Measurements from ENCODE around the gene FOXD4.
"Not testable (repeated sequence)": the region's sequence is repeated elsewhere in the genome, so short reads cannot be mapped to it uniquely, and the experiment has no call there.

Gene FOXD4

DNA sequence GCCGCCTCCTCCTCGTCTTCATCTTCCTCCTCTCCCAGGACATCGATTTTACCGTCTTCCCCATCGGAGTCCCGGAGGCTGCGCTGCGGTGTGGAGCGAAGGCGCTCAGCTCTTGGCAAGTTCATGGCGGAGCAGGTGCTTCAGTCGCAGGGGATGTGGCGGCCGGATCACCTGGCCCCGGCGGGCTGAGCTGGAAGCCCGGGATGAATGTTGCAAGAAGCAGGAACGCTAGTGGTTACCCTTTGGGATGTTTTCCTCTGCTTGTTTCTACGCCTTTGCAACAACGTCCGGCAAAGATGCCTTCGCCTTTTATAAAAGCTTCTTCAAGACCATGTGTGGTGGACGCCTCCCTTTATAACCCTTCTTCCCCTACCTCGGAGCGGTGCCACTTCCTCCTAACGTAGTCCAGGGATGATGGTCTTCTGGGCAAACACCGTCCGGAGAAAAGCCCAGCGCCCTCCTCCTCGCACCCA is at the start of gene FOXD4:
Gene FOXD4, minus strand, starts transcription at position 423 of the 473 bp plus-strand sequence. Its CDS starts 298 bp downstream, at position 125.
- DNase-seq (ENCODE audit: low read depth): not testable (repeated sequence)

DNA sequence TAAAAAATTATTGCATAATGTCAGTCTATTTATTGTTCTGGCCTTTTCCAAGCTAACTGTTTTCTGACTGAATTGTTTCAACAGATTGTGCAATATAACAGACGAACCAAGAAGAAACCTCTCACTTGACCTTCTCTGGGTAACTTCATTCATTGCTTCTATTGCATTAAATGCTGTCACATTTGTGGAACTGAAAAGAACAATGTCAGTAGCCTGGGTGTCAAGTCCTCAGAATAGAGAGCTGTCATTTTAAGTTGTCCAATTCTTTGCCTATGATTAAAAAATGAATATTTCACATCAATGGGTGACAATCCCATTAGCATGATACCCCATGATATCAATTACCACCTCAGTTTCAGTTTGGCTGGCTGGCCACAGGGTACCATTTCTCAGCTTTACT is 41.7 kb upstream of the FOXD4 start:
- not testable (repeated sequence) for DNase-seq (ENCODE audit: low read depth)

DNA sequence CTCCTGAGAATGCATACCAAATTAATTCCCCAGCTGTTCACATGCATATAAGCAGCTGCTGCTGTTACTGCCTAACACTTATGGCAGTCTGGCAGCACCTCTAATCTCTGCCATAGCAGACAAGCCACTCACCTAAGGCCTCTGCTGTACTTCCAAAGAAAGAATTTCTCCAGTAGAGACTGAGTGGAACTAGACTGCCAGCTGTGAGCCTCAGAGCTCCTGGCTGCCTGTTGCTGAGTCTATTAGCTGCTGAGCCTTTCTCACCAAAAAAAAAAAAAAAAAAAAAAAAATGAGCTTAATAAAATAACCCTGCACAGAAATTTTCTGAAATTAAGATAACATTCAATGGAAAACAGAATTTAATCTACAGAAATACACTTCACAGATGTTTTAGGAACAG is 33.0 kb upstream of the FOXD4 start:
- DNase-seq (ENCODE audit: low read depth): not testable (repeated sequence)

DNA sequence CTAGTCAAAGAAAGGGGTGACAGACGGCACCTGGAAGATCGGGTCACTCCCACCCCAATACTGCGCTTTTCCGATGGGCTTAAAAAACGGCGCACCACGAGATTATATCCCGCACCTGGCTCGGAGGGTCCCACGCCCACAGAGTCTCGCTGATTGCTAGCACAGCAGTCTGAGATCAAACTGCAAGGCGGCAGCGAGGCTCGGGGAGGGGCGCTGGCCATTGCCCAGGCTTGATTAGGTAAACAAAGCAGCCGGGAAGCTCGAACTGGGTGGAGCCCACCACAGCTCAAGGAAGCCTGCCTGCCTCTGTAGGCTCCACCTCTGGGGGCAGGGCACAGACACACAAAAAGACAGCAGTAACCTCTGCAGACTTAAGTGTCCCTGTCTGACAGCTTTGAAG is 21.7 kb upstream of the FOXD4 start:
- not testable (repeated sequence) for DNase-seq (ENCODE audit: low read depth)

DNA sequence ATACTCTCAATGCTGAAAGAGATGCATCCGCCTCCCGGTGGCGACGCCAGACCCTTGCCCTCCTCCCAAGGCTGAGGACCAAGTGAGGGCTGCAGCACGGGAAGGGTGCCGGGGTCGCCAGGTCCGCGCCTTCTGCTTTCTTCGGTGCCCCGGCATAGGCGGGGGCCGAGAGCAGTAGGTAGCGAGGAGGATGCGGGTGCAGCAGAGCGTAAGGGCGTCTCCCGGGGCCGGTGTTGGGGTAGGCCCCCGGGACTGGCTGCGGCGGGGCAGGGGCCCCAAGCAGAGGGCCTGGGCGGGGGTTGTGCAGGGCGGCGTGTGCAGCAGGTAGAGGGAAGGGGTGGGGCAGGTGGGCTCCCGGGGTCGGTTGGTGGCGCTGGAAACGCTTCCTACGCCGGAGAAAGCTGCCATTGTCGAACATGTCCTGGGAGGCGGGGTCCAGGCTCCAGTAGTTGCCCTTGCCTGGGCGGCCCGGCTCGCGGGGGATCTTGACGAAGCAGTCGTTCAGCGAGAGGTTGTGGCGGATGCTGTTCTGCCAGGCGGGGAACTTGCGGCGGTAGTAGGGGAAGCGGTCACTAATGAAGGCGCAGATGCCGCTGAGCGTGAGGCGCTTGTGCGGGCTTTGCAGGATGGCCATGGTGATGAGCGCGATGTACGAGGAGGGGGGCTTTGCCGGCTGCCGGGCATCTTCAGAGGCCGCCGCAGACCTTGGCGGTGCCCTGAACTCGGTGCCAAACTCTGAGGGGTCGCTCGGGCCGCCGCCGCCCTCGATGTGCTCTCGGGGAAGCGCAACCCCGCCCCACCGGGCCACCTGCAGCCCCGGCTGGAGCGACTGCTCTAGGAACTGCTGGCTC is 848 bp downstream of the FOXD4 start:
- DNase-seq (ENCODE audit: low read depth): not testable (repeated sequence)

DNA sequence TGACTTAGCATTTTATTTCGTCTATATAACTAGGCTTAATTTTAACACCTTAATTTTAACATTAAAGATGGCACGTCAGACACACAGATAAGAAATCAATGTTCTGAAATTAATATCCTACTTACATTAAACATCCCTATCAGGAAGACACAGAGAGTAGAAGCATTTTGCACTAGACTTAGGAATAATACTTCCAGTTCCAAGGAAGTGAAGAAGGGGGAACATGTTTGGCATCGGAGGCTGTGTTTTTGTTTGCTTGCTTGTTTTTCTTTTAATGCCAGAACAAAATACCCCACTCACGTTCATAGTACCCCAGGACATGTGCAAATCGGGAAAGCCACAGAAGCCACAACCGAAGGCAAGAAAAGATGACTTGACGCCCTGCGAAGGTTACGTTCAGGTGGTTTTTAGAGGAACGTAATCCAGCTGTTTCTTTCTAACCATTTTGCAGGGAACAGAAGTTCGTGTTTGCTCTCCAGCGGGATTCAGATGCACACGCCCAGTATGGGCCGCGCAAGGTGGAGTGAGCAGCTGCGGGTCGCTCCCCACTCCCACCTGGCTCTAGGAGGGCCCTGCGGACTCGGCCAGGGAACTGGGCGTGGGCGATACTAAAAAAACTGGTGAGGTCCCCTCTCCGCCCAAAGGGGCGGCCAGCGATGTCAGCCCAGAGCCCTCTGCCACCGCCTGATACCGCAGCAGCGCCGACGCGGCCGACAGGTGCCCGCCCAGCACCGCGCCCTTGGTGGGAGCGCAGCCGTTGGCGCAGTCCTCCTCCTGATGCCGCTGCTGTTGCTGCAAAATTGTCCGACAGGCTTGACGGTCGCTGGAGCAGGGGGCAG is 1.8 kb downstream of the FOXD4 start:
- DNase-seq (ENCODE audit: low read depth): not testable (repeated sequence)

DNA sequence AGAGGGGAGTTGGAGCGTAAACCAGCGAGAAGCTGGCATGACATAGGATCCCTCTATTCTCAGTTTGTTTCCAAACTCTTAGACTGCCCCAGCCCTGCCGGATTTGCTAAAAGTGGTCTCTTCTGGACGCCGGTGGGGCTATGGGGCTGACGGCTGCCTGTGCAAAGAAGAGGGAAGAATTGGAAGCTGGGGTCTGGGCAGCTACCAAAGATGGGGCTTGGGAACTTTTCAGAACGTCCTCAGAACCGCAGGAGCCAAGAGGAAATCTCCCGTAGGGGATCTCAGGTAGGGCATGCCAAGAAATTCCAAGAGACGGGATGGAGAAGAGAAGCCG is 3.1 kb downstream of the FOXD4 start:
- not testable (repeated sequence) for DNase-seq (ENCODE audit: low read depth)

DNA sequence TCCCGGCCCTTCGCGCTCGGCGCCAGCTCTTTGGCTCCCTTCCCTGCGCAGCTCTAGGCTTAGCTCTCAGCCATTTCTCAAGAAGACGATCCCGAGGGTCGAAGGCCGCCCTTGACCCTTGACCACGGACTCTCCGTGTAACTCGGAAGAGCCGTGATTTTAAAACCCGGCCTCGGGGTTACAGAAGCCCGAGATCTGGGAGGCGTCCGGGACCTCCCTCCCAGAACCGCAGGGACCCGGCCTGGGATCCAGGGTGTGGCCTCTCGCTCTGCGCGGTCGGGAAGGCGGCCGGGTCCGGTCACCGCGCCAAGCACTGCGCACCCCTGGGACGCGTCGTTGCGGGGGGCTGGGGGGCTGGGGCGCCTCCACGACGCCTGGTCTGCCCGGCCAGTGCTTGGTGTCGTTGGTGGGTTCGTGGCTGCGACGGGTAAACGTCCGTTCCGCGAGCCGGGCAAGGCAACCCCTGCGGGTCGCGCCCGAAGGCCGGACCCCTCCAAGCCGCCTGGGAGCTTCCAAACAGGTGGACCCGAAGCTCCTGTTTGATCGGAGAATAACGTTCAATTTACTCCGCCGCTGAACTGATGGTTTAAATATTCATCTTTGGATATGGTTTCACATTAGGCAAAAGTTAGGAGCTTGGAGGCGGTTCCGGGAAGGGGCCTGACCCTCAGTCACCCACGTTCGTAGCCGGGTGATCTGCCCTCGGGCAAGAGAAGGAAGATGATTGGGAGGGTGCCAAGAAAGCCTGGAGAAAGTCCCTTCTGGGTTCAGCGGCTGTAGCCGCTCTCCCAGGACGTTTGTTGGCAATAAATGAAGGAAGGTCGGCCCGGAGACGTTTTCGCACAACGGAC is 3.7 kb downstream of the FOXD4 start:
- not testable (repeated sequence) for DNase-seq (ENCODE audit: low read depth)

DNA sequence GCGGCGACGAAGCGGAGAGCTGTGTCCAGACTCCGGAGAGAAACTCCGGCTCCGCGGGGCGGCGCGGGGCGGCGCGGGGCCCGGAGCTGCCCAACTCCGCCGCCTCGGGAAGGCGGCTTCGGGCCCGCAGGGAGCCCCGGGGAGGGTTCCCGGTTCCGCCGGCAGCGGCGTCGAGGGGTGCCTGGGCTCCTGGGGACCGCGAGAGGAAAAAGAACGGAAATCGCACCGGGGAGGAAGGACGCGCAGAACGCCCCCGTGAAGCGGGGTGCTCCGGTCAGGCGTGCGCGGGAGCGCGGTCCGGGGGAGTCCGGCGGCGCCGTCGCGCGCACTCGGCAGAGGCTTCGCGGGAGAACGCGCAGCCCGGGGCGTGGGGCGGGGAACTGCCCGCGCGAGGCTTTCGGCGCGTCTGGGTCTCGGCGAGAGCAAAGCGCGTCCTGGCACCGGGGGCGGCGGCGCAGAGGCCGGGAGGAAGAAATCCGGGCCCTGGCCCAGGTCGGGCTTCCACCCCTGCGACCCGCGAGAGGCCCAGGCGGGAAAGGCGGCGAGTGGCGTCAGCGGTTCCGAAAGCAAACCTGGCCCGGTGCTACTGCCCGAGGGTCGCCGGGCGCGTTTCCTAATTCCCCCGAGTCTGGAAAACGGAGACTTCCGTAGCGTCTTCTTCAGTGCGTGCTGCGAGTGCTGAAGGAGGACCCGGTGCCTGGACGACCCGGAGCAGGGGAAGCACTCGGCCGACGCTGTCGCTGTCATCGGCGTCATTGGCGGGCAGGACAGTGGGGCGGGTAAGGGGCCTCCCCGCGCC is 4.5 kb downstream of the FOXD4 start:
- DNase-seq (ENCODE audit: low read depth): not testable (repeated sequence)

DNA sequence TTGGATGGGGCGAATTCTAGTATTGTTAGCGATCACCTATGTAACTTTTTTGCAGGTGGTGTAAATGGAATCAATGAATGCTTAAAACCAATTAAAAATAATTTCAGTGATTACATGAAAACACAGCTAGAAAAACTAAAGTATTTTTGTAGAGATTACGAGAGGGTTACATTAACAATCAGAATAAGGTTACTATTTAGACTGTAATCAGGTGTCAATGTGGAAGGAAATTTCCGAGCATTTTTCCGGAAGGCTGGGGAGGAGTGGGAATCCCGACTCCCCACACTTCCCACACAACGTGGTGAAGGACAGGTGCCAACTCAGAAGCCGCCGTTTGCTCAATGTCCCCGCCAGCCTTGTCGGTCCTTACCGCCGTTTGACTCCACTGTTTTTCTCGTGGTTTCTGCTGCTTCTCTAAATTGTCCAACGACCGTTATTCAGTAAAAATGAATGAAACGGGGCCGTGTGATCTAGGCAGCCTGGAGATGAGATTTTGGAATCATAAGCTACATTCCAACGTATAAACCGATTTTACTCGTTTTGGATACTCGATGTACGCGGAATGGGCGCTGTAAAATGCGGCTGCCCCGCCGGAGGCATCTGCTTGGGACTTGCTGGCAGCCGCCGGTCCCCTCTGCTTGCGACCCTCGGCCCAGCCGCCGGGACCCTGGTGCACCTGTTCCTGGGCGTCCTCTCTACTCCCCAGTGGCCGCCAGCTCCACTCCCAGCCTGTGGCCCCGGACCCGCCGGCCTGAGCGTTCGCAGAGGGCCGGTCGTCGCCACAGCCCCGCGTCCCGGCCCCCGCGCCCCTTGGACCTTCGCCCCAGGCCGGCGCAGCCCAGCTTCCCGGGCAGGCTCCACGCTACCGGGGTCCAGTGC is 5.4 kb downstream of the FOXD4 start:
- DNase-seq (ENCODE audit: low read depth): not testable (repeated sequence)

DNA sequence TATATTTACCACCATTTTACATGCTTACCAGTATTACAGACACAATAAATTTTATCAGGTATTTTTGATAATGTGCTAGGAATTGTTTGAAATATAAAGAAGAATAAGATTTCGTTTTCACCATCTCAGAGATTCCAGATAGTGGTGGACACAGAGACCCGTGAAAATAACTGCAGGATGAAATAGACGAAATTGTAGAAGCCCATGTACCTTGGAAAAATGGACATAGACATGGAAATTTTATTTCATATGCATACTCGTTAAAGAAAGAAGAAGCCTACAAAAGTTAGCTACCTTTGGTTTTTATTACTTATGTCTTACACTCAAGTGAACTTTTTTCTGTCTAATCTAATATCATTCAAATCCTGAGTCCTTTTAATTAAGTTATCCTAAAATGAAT is 7.5 kb downstream of the FOXD4 start:
- DNase-seq (ENCODE audit: low read depth): not testable (repeated sequence)

DNA sequence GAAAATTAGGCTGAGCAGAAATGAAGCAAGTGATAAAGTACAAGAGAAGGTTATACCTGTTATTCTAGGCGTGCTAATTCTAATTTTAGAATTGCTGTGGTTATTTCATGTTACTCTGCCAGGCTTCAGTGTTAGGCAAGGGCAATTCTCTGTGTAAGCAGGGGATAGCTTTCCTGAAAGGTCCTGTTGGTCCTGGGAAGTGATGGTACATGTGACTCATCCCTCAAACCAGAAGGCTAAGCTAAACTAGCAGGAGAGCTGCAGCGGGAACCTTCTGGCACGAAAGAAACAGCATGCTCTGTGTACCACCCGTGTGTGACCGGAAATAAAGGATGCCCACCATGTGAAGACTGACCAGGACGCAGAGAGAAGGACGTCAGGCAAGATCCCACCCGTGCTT is 8.7 kb downstream of the FOXD4 start:
- DNase-seq (ENCODE audit: low read depth): not testable (repeated sequence)

DNA sequence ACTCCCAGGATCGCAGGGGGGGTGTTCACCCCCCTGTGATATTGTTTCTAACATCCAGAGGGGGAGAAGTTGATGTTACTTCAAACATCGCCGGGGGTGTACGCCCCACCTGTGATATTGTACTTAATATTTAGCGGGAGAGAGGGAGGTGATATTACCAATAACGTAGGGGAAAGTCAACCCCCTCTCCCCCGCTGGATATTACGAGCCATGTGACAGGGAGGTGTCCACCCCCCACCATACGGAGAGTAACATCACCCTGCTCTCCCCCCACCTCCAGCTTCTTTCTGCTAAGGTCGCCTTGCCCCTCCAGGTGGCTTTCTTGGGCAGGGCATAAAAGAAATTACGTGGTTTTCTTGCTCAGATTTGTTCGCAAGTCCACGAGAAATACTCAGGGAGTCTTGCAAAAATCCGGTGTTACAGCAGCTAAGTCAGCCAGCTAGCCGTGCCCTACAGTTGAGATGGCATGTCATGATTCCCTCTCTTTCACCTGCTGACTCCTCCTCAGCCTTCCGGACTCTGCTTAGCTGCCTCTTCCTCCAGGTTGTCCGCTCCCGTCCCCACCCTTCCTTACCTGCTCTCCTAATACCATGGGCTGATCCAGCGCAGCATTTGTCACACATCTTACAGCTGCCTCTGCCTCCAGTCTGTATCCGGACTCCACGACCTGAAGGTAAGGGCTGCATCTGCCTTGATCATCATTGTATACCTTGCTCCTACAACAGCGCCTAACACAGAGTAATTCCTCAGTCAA is 9.3 kb downstream of the FOXD4 start:
- not testable (repeated sequence) for DNase-seq (ENCODE audit: low read depth)

DNA sequence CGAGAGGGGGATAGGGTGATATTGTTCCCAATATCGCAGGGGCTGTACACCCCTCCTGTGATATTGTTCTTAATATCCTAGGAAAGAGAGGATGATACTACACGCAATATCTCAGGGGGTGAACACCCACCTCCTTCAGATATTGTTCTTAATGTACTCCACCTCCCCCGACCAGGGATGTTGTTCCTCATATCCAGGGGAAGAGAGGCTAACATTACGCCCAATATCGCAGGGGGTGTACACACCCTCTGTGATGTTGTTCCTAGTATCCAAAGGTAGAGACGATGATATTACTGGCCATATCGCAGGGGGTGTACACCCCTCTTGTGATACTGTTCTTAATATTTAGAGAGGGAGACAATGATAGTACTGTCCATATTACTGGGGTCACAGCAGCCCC is 12.2 kb downstream of the FOXD4 start:
- DNase-seq (ENCODE audit: low read depth): not testable (repeated sequence)

DNA sequence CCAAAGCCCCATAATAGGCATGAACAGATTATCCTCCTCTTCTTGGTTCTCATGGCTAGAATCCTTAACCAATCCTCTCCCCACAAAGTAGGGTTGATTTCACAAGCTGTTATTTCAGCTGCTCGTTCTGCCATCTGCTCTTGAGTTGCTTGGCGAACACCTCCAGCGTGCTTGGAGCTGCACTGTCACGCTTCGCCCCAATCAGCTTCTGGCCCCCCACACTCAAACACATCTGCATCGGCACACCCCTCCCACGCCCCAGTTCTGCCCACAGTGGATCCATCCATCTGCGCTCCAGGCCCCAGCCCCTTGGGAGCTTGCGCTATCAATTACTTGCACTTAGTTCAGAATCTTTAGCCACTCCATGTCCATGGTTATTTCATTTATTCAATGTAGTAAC is 17.8 kb downstream of the FOXD4 start:
- DNase-seq (ENCODE audit: low read depth): not testable (repeated sequence)

DNA sequence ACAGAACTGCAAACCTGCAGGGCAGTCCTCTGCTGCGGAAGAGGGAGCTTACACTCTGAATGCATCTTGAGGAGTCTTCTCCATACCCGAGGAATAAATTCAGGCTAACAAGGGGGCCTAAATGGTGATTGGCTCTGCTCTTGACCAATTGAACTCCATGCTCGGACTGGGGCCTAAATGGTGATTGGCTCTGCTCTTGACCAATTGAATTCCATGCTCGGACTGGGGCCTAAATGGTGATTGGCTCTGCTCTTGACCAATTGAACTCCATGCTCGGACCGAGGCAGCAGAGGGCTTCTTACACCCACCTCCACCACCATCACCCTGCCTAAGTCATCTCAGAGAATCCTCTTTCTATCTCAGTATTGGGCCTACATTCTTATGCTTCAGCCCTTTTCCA is 18.4 kb downstream of the FOXD4 start:
- not testable (repeated sequence) for DNase-seq (ENCODE audit: low read depth)

DNA sequence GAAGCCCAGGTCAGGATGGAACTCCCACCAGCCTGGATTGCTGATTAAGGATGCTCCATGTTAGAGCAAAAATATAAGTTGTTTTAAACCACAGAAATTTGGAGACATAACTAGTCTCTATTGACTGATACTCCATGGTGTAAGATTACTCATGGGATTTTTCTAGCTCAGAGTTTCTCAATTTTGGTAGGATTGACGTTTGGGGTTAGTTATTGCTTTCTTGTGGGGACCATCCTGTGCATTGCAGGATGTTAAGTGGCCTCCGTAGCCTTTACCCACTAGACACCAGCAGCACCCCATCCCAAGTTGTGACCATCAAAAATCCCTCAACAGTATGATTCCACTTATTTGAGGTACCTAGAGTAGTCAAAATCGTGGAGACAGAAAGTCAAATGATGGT is 19.4 kb downstream of the FOXD4 start:
- not testable (repeated sequence) for DNase-seq (ENCODE audit: low read depth)

DNA sequence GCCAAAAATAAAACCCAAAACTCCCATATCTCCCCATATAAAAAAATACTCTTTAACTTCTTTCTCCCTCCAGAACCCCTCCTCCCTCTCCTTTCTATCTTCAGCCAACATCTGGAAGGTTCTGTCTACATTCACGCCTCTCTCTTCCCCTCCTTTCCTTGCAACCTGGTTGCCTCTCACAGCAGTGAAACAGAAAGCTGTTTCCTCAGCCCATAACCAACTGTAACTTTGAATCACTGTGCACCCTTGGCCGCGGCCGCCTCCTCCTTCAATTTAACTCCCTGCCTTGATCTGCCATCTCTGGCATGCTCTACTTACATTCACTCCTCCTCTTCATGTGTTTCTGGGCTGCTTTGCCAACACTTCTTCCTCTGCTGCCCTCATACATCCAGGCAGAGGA is 23.2 kb downstream of the FOXD4 start:
- not testable (repeated sequence) for DNase-seq (ENCODE audit: low read depth)

DNA sequence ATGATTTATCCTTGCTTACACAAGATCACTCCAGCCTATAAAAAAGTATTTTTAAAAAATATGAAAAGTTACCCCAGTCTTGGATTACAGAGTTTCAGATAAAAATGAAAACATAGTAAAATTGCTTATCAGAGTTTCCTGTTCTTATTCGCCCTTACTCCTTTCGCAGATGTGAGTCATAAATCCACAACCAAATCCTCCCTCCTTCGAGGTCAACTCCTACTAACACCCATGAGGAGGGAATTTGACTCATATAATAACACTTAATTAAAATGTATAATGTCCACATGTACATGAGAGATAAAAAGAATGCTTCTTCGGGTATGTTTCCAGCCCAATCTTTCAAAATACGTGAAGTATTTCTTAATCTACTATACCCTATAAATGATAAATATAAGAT is 23.9 kb downstream of the FOXD4 start:
- not testable (repeated sequence) for DNase-seq (ENCODE audit: low read depth)
